HG03439 (cell line): ENCODE data around the gene NELFB.

Experiments used
- ATAC-seq: cut with Tn5 transposase; IDR thresholded peaks from one replicate; pipeline ENCODE4 v1.9.1; 2021; ENCODE audit warnings: mild to moderate bottlenecking, moderate library complexity; ENCODE audit not compliant: unreplicated experiment

The NELFB gene

GRCh38 chr9:137223078-137223970, 31.8 kb upstream of the NELFB start:
- peak; percentile 76 for ATAC-seq

GRCh38 chr9:137224830-137225694, 30.1 kb upstream of the NELFB start, which contains the start of gene CYSRT1:
CYSRT1 (plus strand) TSS chr9:137225174; CDS start chr9:137225622, 448 bp downstream.
- ATAC-seq: no peak

- no peak for ATAC-seq
Observed at GRCh38 chr9:137225699-137226331, 29.3 kb upstream of the NELFB start.

GRCh38 chr9:137226338-137227053, 28.6 kb upstream of the NELFB start:
- ATAC-seq: no peak

- no peak for ATAC-seq
Observed at GRCh38 chr9:137227054-137227852, 27.9 kb upstream of the NELFB start, which contains the start of gene RNF224. RNF224 (plus strand) TSS chr9:137227502; CDS start chr9:137228336, 834 bp downstream.

- ATAC-seq: no peak
Observed at GRCh38 chr9:137227853-137228505, 27.1 kb upstream of the NELFB start.

GRCh38 chr9:137228506-137228967, 26.6 kb upstream of the NELFB start:
- ATAC-seq: no peak

- no peak for ATAC-seq
Observed at GRCh38 chr9:137228968-137229896, 25.9 kb upstream of the NELFB start.

- no peak for ATAC-seq
Observed at GRCh38 chr9:137229903-137230704, 25.0 kb upstream of the NELFB start.

GRCh38 chr9:137230705-137231371, 24.3 kb upstream of the NELFB start, which contains the start of gene SLC34A3:
SLC34A3 (plus strand) TSS chr9:137230901; CDS start chr9:137231703, 802 bp downstream.
- no peak for ATAC-seq

- ATAC-seq: no peak
Observed at GRCh38 chr9:137231372-137232039, 23.6 kb upstream of the NELFB start.

GRCh38 chr9:137232101-137232500, 23.0 kb upstream of the NELFB start:
- no peak for ATAC-seq

GRCh38 chr9:137232510-137232909, 22.6 kb upstream of the NELFB start:
- ATAC-seq: no peak

- no peak for ATAC-seq
Observed at GRCh38 chr9:137233143-137233980, 21.8 kb upstream of the NELFB start.
